Activated T-helper 1 cell treated with anti-CD3 and anti-CD28 coated beads, Interleukin-2, amount 50 U/mL, for 16 hours (primary cell): ENCODE measurements around the gene DDX23.
"Not testable (repeated sequence)": the region's sequence is repeated elsewhere in the genome, so short reads cannot be mapped to it uniquely, and the experiment has no call there.

Source experiments
- DNase-seq, 2 donors: peaks; one replicate each; pipeline ENCODE4 v3.0.0-alpha.2; 2020; ENCODE audit warnings: low read depth in 1 of 2, low spot score in 1 of 2

Gene DDX23

DNA sequence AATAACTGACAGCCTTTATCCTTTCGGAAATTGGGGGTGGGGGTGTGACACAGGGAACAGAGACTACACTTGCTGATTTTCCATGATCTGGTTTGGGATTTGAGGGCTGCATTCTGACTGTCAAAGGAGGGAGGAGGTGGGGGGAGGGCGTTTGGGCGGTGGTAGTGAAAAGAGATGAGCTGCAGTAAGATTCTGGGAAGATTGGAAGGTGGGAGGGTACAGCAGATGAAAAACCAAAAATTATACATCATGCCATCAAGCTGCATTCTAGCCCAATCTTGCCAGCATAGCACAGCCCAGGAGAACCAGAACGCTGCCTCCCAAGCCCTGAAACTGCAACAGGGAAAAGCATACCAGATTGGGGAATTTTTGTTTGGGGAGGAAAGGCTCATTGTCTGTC lies 11.3 kb upstream of the DDX23 start:
- no peak for DNase-seq

DNA sequence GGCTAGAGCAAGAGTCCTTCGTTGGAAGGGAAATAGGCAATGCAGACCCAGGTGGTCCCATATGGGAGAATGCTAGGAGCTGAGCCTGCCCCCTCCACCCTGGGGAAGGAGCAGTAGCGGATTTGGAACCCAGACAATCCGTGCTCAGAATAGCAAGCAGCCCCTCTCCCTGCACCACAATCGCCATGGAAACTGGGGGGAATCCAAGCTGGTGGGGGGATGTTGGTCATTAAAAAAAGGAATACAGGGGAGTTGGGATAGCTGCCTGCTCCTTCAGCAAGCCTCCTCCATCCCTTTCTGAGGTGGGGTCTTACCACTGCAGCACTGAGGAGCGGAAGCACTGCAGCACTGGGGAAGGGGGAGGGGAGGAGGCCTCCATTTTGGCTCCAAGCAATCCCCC lies 10.8 kb upstream of the DDX23 start:
- no peak for DNase-seq

DNA sequence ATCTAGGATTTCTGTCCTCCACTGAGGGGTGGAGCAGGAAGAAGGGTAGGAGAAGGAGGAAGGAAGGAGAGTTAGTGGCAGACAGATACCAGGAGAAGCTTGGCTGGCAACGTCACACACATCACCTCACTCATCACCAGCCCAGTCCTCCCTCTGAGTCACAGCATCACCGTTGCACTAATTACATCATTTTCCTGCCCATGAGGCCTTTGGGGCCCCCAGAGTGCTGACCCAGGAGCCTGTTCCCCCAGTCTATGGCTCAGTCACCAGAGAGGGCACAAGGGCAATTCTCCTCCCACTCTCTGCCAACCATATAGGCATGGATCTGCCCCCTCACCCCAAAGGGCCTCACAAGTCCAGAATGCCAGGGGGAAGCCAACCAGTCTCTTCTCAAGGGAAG lies 9.1 kb upstream of the DDX23 start:
- DNase-seq: no peak

DNA sequence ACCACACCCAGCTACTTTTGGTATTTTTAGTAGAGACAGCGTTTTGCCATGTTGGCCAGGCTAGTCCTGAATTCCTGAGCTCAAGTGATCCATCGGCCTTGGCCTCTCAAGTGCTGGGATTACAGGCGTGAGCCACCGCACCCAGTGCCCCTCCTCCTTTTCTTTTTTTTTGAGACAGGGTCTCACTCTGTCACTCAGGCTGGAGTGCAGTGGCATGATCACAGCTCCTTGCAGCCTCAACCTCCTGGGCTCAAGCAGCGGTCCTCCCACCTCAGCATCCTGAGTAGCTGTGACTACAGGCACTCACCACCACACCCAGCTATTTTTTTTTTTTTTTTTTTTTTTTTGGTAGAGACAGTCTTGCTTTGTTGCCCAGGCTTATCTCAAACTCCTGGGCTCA lies 8.3 kb upstream of the DDX23 start:
- DNase-seq: not testable (repeated sequence)

DNA sequence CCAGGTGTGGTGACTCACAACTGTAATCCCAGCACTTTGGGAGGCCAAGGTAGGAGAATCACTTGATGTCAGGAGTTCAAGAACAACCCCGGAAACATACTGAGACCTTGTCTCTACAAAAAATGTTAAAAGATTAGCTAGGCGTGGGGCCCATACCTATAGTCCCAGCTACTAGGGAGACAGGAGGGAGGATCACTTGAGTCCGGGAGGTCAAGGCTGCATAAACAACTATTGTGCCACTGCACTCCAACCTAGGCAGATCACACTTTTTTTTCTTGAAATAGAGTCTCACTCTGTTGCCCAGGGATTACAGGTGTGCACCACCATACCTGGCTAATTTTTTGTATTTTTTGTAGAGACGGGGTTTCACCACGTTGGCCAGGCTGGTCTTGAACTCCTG lies 7.6 kb upstream of the DDX23 start:
- no peak for DNase-seq

DNA sequence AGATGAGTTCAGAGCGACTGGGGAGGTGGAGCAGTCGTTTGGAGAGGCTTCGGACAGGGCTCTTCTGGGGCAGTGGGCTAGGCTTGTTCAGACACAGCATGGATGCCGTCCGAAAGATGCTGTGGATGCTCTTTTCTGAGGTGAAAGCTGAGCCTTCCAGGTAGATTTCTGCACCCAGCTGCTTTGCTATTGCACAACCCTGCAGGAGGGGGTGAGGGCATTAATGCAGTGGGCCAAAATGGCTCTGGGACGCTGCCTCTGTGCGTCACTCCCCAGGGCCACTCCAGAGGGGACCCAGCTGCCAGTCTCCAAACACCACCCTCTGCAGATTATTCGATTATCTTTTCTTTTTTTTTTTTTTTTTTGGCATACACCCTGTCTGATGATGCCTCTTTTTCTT lies 6.1 kb upstream of the DDX23 start:
- DNase-seq: no peak

DNA sequence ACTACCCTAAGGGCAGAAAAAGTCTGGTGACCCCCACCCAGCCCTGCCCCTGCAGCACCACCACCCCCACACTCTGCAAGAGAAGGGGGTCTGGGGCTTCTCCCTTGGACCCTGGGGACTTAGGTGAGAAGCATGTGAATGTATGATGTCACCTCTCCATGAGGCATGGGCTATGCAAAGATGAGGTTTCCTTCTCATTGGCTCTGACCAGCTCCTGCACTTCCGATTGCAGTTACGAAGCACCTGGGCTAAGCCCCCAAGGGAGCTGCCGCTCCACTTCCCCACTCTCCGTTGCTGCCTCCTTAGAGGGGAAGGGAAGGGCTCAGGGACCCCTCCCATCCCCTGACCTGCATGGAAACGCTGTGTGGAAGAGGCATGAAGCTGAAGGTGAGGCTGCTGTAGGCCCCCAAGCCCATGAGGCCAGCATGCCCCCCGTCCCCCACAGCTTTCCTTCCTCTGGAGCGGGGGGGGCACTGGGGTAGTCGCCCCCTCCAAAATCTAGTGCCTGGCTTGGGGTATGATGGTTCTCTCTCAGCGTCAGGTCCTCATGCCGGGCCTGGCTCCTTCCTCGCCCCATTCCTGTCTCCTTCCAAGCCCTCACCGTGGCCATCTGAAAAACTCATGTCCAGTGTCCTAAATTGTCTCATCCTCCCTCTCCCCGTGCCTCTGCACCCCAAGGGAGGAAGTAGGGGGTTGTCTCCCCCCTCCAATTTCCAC lies 5.5 kb upstream of the DDX23 start:
- DNase-seq: no peak

DNA sequence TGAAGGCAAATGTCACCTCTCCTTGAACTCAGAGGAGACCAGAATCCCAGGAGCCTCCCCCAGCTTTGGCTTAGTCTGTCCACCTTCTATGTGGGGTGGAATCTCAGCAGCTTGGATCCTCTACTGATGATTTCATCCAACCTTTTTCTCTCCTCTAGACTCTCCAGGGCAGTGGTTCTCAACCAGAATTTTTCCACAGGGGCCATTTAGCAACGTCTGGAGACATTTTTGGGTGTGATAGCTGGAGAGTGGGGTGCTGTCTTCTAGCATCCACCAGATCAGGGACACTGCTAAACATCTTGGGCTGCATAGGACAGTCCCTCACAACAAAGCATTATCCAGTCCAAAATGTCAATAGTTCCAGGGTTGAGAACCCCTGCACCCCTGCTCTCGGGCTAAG lies 4.4 kb upstream of the DDX23 start:
- no peak for DNase-seq

DNA sequence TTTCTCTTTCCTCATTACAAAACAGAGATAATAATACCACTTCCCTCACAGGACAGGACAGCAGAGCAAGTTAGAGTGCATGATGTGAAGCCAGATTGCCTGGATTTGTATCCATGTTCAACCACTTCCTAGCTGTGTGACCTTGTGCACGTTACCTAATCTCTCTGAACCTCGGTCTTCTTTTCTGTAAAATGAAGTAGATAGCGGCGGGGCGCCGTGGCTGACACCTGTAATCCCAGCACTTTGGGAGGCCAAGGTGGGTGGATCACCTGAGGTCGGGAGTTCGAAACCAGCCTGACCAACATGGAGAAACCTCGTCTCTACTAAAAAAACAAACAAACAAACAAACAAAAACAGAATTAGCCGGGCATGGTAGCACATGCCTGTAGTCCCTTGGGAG lies 3.0 kb upstream of the DDX23 start:
- not testable (repeated sequence) for DNase-seq

DNA sequence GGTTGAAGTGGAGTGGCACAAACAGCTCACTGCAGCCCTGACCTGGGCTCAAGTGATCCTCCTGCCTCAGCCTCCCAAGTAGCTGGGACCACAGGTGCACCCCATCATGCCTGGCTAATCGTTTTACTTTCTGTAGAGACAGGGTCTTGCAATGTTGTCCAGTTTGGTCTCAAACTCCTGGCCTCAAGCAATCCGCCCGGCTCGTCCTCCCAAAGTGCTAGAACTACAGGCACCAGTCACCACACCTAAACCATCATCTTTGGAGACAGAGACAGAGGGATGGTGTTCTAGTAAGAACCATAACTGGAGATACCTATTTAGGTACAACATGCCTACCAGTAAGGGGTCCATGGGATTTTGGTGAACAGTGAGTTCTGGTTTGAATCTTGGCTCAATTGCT lies 2.5 kb upstream of the DDX23 start:
- no peak for DNase-seq

DNA sequence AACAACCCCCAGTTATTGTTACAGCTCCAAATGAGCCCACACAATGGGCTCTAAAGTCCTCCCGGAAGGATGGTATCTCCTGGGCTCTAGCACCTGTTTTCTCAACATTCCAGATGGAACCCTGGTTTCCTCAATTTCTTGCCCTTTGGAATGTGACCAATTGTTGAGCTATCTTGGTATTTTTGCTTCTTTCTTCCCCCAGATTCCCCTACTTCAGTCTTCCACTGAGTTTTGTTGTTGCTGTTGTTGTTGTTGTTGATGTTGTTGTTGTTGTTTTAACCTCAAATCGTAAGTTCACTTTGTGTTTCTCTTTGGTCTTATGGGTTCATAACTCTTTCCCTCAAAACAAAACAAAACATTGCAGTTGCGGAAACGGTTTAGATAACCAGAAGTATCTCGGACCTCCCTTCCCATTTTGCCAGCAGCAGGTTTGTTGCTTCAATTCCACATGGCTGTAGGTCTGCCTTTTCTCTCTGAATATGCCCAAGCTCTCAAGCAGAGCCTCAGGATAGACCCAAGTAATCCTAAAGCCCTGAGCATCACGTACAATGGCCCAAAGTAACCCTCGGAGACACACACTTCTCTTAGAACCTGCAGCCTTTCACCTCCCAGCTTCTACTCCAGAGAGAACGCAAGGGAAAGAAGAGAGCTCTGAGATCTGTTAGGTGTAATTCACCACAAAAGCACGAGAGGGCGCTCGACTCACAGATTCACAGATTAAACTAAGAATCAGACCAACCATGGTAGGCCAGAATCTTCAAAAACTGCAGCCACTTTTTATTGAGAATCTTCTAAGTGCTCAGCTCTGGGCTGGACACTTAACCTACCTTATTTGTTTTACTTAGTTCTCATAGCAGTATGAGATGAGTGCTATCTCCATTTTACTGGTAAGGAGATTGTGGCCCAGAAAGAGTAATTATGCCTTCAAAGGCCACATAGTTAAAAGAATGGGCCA lies 1.0 kb upstream of the DDX23 start:
- peak; percentile 77 to 78 for DNase-seq

DNA sequence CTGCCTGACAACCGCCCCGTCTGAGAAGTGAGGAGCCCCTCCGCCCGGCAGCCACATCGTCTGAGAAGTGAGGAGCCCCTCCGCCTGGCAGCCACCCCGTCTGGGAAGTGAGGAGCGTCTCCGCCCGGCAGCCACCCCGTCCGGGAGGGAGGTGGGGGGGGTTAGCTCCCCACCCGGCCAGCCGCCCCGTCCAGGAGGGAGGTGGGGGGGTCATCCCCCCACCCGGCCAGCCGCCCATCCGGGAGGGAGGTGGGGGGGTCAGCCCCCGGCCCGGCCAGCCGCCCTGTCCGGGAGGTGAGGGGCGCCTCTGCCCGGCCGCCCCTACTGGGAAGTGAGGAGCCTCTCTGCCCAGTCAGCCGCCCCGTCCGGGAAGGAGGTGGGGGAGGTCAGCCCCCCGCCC lies 9.9 kb downstream of the DDX23 start:
- DNase-seq: not testable (repeated sequence)

DNA sequence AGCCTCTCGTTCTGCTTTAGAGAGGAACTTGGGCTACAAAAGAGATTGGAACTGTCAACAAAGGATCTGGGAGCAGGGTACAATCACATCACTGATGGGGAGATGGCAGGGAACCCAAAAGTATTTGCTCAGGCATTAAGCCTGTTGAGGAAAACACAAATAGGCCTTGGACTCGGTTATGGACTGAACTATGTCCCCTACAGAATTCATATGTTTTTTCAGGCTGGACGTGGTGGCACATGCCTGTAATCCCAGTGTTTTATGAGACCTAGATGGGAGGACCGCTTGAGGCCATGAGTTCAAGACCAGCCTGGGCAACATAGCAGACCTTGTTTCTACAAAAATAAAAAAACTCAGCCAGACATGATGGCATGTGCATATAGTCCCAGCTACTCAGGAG lies 13.9 kb downstream of the DDX23 start:
- no peak for DNase-seq

DNA sequence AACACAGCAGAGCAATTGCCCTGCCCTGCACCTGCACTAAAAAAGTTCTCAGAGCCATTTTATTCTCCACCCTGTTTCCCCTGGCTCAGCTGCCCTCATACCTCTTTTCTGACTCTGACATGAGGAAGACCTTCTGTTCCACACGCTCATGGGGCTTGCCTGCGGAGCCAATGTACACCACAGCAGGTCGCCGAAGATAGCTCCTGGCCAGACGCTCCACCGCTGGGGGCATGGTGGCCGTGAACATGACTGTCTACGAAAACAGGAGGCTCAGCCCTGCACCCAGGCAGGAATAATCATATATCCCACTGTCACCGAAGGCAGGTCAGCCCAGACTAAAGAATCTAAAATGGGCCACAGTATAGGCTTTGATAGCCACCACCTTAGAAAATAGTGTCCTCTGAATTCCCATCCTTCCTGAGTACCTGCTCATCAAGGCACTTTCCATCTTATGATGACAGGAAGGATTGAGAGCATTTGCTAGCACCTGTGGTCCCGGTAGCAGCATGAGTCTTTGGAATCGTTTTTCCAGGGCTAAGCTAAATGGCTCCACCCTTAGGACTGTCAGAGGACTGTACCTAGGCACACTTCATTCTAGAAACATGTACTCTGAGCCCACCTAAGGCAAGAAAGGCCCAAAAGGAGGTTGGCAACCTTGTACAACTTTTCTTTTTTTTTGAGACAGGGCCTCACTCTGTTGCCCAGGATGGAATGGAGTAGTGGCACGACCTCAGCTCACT lies 19.5 kb downstream of the DDX23 start:
- no peak for DNase-seq

DNA sequence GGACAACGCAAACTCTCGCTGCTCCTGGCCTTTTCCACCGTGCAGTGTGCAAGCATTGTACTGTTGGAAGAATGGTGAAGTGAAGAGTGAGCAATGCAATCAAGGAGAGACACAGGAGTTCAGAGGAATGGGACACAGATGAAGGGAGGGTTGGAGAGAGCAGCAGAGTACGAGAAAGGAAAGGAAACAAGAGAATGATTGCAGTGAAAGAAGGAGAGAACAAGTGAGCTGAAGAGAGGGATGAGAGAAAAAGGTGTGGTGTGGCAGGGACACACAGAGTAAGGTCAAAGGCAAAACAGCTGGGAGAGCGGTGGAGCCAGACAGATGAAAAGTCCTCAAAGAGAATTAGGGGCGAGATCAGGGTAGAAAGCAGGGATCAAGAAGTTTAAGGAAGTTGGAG lies 20.7 kb downstream of the DDX23 start:
- DNase-seq: no peak

DNA sequence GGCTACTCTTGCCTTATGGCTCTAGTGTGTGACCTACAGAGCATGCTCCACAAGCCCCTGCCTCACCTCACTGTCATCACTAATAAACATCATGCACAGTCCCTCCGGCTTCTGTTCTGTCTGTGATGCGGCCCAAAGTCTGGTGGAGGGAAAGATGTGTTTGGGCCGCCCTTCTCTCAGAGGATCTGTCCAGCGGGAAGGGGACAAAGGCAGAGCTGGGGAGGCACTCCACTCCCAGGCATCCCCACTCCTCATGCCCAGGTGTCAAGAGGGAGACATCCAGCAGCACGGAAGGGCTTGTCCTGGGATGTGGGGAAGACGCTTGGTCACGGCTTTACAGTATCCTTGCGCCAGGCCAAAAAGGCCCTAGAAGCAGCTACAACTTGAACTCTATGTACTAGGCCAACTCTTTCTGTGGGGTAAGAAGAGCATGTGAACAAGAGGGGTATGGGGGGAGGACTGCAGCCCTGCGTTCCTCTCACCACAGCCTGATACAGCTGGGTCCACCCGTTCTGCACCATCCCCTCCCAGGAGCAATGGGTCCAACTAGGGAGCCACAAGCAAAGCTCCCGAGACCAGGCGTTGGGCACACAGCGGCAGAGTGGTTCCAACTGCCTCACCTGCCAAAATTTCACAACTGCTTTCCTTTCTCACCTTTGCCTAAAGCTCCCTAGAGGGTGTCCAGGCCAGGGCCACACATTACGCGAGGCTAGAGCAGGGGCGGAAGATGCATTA lies 23.0 kb downstream of the DDX23 start:
- DNase-seq: no peak

DNA sequence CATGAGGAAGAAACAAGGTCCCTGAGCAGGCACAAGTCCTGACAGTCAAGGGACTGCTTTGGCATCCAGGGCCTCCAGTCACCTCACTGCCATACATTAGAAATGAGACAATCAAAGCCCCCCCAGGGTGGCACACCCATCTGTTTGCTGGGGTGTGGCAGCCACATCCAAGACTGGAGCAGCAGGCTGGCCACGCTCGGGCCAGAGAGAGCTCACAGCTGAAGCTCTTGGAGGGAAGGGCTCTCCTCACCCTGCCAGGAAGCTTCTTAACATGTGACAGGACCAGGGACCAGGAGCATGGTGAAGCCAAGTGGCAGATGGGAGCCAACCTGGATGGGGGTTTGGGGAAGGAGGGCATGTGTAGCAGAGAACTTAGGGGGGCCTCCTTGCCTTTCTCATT lies 23.7 kb downstream of the DDX23 start:
- DNase-seq: no peak

DNA sequence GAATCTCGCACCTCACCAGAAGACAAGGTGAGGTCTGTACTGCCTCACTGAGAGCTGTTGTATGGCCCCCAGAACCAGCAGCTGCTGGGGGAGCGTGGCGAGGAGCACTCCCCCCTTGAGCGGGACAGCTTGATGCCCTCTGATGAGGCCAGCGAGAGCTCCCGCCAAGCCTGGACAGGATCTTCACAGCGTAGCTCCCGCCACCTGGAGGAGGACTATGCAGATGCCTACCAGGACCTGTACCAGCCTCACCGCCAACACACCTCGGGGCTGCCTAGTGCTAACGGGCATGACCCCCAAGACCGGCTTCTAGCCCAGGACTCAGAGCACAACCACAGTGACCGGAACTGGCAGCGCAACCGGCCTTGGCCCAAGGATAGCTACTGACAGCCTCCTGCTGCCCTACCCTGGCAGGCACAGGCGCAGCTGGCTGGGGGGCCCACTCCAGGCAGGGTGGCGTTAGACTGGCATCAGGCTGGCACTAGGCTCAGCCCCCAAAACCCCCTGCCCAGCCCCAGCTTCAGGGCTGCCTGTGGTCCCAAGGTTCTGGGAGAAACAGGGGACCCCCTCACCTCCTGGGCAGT lies 24.4 kb downstream of the DDX23 start:
- DNase-seq: no peak

DNA sequence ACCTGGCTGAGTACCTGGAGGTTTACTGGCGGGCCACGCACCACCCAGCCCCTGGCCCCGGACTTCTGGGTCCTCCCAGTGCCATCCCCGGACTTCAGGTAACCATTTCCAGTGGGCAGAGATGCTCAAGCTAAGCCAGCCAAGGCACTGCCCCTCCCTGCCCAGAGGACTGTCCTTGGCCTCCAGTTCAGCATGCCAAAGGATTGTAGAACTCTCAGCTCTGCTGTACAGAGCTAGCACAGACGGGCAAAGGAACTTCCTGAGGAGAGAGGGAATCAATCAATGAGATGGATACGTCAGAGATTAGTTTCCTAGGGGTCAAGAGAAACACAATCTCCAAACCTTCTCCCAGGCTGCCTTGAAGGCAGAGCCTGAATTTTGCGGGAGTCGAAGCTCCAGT lies 24.9 kb downstream of the DDX23 start:
- DNase-seq: no peak

DNA sequence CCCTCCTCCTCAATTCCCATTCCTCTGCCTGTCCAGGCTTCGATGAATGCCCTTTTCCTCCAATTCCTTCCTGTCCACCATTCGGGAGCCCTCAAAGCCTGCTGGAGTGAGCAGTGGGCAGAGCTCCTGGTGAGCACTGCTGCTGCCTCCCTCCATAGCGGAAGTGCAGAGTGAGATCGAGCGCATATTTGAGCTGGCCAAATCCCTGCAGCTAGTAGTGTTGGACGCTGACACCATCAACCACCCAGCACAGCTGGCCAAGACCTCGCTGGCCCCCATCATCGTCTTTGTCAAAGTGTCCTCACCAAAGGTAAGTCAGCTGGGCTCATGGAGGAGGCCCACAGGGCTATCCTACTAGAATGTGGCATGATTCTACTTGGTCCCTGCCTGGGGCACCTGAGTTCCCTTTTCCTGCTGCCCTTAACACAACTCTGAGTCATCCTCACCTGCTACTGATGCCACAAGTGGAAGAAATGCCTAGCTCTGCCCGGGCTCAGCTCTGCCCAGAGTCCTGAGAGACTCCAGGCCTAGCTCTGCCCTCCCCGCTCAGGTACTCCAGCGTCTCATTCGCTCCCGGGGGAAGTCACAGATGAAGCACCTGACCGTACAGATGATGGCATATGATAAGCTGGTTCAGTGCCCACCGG lies 25.6 kb downstream of the DDX23 start:
- DNase-seq: no peak
